ENCODE measurements around the gene PGAP1.
"Not testable (repeated sequence)": the region's sequence is repeated elsewhere in the genome, so short reads cannot be mapped to it uniquely, and the experiment has no call there.

The PGAP1 gene

GRCh38 chr2:196949116-196949515, 22.6 kb upstream of the PGAP1 start:
- DNase-seq = no peak

- DNase-seq = no peak
Measured at GRCh38 chr2:196944570-196944969, 18.1 kb upstream of the PGAP1 start.

- DNase-seq = no peak
Measured at GRCh38 chr2:196941398-196942078, 15.0 kb upstream of the PGAP1 start.

GRCh38 chr2:196939371-196939770, 12.9 kb upstream of the PGAP1 start:
- DNase-seq = no peak

- no peak for DNase-seq
Measured at GRCh38 chr2:196935432-196935831, 8.9 kb upstream of the PGAP1 start.

- no peak for DNase-seq
Measured at GRCh38 chr2:196934672-196935071, 8.2 kb upstream of the PGAP1 start.

- no peak for DNase-seq
Measured at GRCh38 chr2:196931555-196931954, 5.0 kb upstream of the PGAP1 start.

- peak in 1 of 4 experiments; percentile 10 for DNase-seq
Measured at GRCh38 chr2:196927376-196928225, 1.1 kb upstream of the PGAP1 start.

GRCh38 chr2:196925768-196926561, 542 bp downstream of the PGAP1 start:
- DNase-seq = peak in 2 of 4 experiments; percentile 13 to 29

GRCh38 chr2:196925051-196925767, 1.3 kb downstream of the PGAP1 start:
- DNase-seq = no peak

GRCh38 chr2:196924051-196924450, 2.5 kb downstream of the PGAP1 start:
- no peak for DNase-seq

GRCh38 chr2:196918927-196919326, 7.6 kb downstream of the PGAP1 start:
- DNase-seq = no peak

GRCh38 chr2:196917802-196918201, 8.7 kb downstream of the PGAP1 start:
- DNase-seq = no peak

GRCh38 chr2:196915507-196916189, 10.9 kb downstream of the PGAP1 start:
- DNase-seq = no peak

GRCh38 chr2:196914867-196915460, 11.5 kb downstream of the PGAP1 start:
- no peak for DNase-seq

- DNase-seq = no peak
Measured at GRCh38 chr2:196913691-196914090, 12.8 kb downstream of the PGAP1 start.

GRCh38 chr2:196905365-196905764, 21.1 kb downstream of the PGAP1 start:
- DNase-seq = not testable (repeated sequence)

GRCh38 chr2:196902828-196903227, 23.7 kb downstream of the PGAP1 start:
- no peak for DNase-seq

GRCh38 chr2:196900843-196901242, 25.7 kb downstream of the PGAP1 start:
- DNase-seq = no peak

- no peak for DNase-seq
Measured at GRCh38 chr2:196899976-196900375, 26.5 kb downstream of the PGAP1 start.

- DNase-seq = no peak
Measured at GRCh38 chr2:196891136-196891535, 35.4 kb downstream of the PGAP1 start.

GRCh38 chr2:196887431-196887830, 39.1 kb downstream of the PGAP1 start:
- no peak for DNase-seq
